ENCODE results near the gene AGFG1.

The AGFG1 gene, protein sequence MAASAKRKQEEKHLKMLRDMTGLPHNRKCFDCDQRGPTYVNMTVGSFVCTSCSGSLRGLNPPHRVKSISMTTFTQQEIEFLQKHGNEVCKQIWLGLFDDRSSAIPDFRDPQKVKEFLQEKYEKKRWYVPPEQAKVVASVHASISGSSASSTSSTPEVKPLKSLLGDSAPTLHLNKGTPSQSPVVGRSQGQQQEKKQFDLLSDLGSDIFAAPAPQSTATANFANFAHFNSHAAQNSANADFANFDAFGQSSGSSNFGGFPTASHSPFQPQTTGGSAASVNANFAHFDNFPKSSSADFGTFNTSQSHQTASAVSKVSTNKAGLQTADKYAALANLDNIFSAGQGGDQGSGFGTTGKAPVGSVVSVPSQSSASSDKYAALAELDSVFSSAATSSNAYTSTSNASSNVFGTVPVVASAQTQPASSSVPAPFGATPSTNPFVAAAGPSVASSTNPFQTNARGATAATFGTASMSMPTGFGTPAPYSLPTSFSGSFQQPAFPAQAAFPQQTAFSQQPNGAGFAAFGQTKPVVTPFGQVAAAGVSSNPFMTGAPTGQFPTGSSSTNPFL

DNA sequence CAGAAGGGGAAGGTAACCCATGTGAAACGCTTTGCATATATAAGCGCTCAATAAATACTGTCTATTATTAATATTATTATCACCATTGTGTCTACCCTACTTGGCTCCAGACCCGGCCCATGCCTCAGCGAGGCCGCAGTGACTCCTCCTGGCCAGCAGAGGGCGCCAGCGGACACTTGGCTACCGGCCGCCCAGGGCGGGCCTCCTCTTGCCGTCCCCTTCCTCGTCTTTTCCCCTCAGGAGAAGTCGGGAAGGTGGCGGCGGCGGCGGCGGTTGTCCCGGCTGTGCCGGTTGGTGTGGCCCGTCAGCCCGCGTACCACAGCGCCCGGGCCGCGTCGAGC is at the start of gene AGFG1:
Gene AGFG1, plus strand, starts transcription at position 233 of the 341 bp plus-strand sequence. CDS start 266 bp downstream, outside the sequence.
- DNase-seq (ENCODE audit: low spot score) = peak; percentile 76

DNA sequence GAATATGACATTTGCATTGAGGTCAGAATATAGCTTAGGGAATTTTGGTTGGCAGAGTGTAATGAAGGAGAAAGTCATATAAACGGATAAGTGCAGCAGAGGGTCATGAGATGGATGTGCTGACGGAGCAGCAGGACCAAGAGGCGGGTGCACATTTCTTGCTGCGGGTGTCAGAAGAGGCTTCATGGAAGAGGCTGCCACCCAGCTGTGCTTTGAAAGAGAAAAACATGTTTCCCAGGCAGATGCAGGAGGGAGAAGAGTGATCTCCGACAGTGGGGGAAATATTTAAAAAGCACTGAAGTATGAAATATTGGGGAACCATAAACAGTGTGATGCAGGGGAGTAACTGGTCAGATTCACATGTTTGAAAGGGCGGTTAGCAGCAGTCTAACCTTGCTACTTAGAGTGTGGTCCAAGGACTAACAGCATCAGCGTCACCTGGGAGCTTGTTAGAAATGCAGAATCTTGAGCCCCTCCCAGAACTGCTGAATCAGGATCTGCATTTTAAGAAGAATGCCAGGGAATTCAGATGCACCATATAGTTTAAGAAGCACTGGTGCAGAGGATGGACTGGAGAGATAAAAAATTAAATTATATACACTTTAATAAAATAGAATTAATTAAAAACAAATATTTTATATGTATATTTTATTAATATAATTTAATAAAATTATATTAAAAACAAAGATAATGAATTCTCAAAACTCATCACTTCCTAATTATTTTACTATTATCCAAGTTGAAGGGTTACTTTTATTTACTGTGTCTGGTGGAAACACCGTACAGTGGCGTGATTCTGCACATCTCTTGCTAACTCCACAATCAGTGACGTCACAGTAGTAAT is 48.1 kb upstream of the AGFG1 start:
- DNase-seq (ENCODE audit: low spot score) = peak; percentile 69

DNA sequence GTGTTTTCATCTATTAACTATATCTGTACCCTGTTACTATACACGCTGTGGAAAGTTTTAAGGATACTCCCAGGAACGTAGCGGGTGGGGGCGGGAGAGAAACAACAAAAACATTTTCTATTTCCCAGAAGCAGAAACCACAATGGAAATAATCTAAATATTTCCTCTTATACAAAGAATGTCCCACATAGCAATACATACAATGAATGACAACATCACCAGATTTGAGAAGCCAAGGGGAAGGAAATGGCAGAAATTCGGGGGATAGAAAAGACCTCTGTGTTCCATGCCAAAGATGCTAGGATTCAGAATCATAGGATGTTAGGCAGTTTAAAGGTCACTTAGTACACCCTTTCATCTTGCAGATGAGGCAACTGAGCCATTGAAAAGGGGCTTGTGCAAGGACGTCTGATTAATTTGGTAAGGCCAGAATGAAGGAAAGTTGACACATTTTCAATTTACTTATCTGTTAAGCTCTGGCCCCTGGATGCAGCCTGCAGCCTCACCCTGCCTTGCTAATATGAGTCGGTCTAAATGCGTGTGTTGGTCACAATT is 43.1 kb upstream of the AGFG1 start:
- no peak for DNase-seq (ENCODE audit: low spot score)

DNA sequence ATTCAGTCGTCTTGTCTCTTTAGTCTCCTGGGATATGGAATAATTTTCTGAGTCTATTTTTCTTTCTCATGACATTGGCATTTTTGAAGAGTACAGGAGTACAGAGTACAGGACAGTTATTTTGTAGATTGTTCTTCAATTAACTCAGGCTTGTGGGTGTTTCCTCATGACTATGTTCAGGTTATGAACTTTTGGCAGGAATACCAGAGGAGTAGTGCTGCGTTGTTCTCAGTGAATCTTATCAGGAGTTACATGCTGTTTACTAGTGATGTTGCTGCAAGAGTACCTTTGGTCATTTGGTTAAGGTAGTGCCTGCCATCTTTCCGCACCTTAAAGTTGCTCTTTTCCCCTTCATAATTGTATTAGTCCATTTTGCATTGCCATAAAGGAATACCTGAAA is 41.3 kb upstream of the AGFG1 start:
- DNase-seq (ENCODE audit: low spot score) = no peak

DNA sequence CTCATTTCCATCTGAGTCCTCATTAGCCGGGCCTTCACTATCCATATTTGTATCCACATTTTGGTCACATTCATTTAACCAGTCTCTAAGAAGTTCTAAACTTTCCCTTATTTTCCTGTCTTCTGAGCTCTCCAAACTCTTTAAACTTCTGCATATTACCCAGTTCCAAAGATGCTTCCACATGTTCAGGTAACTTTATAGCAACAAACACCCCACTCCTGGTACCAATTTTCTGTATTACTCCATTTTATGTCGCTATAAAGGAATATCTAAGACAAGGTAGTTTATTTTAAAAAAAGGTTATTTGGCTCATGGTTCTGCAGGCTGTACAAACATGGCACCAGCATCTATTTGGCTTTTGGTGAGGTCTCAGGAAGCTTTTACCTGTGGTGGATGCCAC is 38.8 kb upstream of the AGFG1 start:
- no peak for DNase-seq (ENCODE audit: low spot score)

DNA sequence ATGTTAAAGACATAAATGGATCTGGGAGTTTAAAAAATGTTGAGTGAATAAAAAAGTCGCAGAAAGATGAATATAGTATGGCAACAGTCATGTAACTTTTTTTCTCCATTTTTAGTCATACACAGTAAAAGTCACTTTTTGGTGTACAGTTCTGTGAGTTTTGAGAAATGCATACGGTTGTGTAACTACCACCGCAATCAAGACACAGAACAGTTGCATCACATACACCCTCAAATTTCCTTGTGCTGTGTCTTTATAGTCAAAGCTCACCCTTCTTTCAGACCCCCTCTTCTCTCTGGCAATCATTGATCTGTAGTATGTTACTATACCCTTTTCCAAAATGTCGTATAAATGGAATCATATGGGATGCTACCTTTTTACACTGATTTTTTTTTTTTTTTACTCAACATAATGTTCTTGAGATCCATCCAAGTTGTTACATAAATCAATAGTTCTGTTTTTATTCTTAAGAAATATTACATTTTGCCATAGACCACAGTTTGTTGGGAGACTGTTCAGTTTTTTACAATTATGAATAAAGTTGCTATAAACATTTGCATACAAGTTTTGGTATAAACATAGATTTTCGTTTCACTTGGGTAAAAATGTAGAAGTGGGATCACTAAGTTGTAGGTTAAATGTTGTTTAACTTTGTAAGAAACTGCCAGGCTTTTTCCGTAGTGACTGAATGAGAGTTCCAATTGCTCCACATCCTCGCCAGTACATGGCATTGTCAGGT is 35.4 kb upstream of the AGFG1 start:
- no peak for DNase-seq (ENCODE audit: low spot score)

DNA sequence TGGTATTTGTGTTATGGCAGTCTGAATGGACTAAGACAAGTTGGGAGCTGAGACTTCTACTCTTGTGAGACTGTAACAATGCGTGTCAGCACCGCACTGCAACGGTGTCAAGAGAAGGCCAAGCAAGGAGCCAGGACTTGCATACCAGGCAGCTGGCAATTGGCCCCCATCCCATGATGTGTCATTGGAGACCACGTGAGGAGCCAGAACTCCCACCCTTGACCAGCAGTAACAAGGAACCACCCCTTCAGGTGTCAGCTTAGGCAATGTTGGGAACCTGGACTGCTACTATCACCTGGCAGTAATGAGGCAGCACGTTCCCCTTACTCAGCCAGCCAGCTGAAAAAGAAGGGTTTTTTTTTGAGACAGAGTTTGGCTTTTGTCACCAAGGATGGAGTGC is 32.7 kb upstream of the AGFG1 start:
- DNase-seq (ENCODE audit: low spot score) = no peak

DNA sequence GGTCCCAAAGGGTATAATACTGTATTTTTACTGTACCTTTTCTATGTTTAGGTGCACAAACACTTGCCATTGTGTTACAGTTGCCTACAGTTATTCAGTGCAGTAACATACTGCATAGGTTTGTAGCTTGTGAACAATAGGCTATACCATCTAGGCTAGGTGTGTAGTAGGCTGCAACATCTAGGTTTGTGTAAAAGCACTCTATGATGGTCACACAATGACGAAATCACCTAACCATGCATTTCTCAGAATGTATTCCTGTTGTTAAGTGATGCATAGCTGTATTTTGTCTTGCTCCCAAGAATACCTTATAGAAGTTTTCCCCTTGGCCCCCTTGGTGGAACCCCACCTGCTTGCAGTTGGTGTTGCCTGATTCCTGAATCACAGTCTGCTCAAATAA is 29.3 kb upstream of the AGFG1 start:
- DNase-seq (ENCODE audit: low spot score) = no peak

DNA sequence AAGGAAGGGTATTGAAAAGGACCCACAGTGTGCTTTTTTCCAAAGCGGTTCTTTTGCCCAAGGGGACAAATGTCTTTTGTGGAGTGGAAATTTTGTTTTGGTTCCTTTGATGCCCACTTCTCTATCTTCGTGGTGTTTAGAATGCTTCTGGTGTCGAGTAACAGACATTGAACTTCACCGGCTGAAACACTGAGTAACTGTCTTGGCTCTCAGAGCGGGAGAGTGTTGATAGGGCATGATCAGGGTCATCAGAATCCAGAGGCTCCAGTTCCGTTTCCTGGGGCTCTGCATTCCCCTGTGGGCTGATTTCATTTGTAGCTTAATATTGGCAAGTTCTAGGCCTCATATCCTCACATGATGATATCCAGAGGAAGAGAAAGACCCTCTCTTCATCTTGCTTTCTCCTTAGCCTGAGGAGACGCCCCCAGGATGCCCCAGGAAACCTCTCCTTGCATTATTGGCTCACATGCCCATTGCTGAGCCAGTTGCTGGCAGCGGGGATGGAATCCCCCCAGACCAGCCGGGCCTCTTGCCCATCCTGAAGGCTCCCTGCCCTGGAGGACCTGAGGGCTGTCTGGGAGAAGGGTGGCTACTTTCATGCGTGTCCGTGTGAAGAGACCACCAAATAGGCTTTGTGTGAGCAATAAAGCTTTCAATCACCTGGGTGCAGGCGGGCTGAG is 27.9 kb upstream of the AGFG1 start:
- DNase-seq (ENCODE audit: low spot score) = no peak

DNA sequence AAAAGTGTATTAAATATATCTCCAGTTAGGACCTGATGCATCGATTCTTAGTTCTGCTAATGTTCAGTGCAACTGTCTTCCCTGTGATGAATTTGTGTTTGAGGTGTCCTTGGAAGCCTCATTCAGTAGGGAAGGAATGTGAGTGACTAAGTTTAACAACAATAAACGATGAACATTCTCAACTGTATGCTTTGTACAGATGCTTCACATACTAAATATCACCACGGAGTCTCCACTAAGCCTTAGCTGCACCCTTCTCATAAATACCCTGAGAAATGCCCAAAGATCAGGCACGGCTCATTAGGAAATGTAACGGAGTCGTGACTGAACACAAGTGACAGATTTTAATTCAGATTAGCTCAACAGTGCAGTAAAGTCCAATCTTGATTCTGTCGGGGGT is 24.4 kb upstream of the AGFG1 start:
- DNase-seq (ENCODE audit: low spot score) = no peak

DNA sequence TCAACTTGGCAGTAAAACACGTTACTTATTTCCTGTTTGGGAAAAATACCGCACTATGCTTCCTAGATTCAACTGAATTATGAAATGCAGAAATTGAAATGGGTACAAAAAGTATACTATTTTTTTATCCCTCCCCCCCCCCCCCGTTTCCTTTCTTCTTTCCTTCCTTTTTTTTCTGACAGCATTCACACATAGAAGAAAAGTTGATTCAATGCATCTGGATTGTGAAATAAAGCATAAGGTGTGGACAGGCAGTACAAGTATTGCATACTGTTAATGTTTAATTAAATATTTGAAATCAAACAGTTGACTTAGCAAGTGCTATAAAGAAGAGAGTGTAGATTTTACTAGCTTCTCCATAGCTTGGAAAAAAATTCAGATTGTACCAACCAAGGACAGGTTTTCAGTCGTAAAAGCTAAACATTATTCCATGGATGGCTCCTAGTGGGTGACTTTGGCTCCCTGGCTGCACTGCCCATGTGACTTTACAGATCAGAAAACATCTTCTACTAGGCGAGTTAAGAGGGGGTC is 21.6 kb upstream of the AGFG1 start:
- DNase-seq (ENCODE audit: low spot score) = no peak

DNA sequence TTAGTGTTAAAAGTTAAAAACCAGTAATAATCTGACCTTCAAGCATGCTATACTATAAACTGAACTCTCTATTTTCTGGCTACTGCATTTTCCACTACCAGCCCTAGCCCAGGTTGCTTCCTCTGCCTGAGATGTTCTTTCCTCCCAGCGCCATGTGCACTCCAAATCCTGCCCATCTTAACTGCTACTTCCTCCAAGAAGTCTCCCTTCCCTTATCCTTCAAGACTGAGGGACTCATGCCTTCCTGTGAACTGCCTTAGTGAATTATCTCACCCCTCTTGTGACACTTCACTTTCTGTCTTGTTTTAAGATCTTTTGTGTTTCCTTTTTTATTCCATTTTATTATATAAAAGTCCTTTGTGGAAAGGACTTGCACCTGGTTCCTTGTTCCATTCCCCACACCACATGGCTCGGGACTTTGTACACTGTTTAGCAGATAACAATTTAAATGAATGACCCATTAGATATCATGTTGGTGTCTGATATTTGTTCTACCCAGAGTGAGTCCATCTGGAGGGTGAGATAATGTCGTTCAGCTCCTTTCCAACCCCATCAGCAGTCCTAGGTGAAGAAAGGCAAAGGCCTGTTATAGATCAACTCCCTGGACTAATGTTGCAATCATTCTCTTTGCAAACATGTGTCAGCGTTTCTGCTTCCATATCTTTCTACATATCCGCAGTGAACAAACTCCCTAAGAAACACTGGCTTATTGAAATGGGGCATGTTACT is 20.9 kb upstream of the AGFG1 start:
- DNase-seq (ENCODE audit: low spot score) = no peak

DNA sequence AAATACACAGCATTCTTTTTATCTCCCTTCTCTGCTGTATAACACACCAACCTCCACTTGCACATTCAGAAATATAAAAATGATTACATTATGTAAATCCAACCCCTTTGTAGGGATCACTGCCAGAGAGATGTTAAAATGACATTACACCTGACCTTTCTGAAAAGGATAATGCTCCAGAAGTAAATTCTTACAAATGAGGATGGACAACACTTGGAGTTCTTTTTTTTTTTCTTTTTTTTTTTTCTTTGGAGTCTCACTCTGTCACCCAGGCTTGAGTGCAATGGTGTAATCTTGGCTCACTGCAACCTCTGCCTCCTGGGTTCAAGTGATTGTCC is 20.3 kb upstream of the AGFG1 start:
- DNase-seq (ENCODE audit: low spot score) = no peak

DNA sequence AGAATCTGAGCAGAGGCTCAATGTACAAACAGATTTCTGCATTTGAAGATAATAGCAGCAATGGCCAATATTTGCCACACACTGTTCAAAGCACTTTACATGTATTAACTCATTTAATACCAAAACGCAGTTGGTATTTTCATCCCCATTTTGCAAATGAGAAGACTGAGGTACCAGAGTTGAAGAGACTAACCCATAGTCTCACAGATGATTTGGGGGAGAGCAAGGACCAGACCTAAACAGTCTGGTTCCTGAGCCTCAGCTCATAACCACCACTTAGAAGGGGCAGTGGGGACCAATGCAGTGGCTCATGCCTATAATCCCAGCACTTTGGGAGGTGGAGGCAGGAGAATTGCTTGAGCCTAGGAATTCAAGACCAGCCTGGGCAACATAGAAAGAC is 18.1 kb upstream of the AGFG1 start:
- DNase-seq (ENCODE audit: low spot score) = no peak

DNA sequence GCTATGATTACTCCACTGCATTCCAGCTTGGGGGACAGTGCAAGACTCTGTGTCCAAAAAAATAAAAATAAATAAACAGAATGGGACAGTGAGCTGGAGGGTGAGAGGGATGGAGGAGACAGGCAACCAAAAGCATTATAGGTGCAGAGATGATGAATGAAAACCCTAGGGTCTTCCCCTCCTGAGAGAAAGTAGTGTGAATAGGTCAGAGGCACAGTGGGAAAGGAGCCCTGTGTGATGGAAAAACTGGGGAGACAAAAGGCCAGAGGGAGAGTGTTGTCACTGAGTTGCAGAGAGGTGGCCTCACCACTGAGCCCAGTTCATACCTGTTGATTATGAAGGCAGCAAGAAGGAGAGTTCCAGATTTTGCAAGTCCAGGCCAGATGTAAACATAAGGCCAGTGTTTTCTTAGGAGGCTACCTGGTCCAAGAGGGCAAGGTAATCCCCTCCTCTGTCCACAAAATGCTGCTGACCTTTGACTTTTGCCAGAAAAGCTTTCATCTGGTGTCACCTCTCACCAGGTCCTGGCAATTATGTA is 17.6 kb upstream of the AGFG1 start:
- no peak for DNase-seq (ENCODE audit: low spot score)

DNA sequence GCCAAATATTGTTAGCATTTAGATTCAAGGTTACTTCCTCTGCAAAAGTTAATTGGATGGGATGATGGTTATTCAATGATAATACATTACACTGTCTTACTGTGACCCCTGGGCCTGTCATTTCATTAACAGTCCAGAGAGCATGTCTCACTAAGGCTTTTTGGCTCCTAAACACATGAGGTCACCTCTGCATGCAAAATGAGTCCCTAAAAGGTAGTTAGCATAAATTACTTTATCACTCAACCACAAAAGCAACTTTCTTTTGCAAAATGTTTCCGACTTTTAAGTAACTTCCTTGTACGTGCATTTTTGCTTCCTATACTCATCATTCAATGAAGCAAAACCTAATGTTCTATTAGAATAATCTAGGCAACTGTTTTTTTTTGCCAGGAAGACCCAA is 16.8 kb upstream of the AGFG1 start:
- no peak for DNase-seq (ENCODE audit: low spot score)

DNA sequence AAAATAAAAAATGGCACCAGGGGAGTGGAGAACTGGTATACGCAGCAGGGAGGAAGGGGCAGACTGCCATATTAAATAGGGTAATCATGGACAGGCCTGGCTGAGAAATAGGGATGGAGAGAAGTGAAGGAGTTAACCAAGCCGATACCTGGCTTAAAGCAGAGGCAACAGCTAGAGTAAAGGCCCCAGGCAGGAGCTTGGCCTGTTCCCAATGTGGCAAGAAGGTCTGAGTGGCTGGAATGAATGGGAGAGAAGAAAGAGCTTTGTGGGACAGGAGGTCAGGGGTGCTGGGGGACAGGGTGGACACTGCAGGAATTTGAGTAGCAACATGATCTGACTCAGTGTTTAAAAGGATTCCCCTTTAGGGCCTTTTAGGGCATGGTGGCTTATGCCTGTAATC is 15.9 kb upstream of the AGFG1 start:
- no peak for DNase-seq (ENCODE audit: low spot score)

DNA sequence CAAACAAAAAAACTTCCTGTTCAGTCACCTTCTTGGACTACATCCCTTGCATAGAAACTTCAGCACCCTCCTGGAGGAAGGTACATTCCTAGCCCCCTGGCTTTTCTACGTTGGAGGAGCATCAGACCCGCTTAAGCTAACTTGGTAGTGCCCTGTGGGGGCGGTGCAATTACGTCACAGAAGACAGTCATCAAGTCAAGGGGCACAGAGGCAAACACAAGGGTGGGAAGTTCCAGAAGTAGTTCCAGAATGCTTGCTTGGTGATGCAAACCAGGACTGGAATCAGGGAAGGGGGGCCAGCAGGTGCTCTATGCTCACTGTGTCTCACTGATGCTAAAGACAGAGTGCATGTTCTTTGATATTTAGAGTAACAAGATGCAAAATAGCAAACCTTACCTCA is 15.2 kb upstream of the AGFG1 start:
- DNase-seq (ENCODE audit: low spot score) = no peak

DNA sequence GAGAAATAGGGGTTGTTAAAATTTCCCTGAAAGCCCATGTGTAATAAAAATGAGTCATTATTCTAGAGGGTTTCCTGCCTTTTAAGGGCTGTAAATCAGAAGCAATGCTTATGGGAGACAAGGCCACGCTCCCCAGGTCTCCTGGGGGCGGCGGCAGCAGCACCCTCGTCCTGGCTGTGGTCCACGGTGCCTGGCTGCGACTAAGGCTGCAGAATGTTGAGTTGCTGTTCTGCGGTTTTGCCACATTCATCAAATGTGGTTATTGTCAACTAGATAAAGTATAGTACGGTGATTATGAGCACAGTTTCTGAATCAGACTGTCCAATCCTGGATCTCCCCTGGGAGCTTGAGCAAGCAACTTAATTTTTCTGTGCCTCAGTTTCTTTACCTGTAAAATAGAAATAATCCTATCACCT is 11.9 kb upstream of the AGFG1 start:
- no peak for DNase-seq (ENCODE audit: low spot score)

DNA sequence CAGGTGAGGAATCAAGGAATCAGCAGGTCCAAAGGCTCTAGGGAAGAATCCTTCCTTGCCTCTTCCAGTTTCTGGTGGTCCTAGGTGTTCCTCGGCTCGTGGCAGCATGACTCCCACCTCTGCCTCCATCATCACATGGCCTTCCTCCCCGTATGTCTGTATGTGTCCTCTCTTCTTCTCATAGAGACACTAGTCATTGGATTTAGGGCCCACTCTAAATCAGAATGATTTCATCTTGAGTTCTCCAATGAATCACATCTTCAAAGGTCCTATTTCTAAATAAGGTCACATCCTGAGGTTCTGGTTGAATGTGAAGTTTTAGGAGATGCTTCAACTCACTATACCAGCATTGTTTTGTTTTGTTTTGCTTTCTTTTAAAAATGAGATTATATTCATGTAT is 11.1 kb upstream of the AGFG1 start:
- DNase-seq (ENCODE audit: low spot score) = no peak
